Osteoblast (primary cell): ENCODE measurements around the gene PGS1. TPM values are rescaled to one million over a fixed set of nuclear protein-coding genes. Genes with fewer than 3 reads are reported as not detected.
A peak's percentile ranks its signal among the peaks of the same experiment; 100 is the strongest.

ENCODE experiments used
- DNase-seq: peaks from one replicate; pipeline ENCODE4 v3.0.0; 2011; ENCODE audit warnings: low spot score, mixed read lengths; ENCODE audit not compliant: insufficient read length; ENCODE audit errors: missing footprints
- H2AFZ ChIP-seq: 2 replicates; pipeline ENCODE4 v1.6.0; 2011; ENCODE audit warnings: mild to moderate bottlenecking, low read length
- H3K27ac ChIP-seq: 2 replicates; pipeline ENCODE4 v1.5.1; 2011; ENCODE audit warnings: mild to moderate bottlenecking, low read depth, low read length, moderate library complexity
- H3K27me3 ChIP-seq: 2 replicates; pipeline ENCODE4 v1.6.0; 2012; ENCODE audit warnings: mild to moderate bottlenecking, control low read depth, inconsistent platforms, low read length, moderate library complexity; ENCODE audit not compliant: insufficient read depth
- H3K36me3 ChIP-seq: 2 replicates; pipeline ENCODE4 v1.5.1; 2011; ENCODE audit warnings: mild to moderate bottlenecking, low read length, control low read depth, moderate library complexity; ENCODE audit not compliant: insufficient read depth
- H3K4me1 ChIP-seq: 2 replicates; pipeline ENCODE4 v1.5.1; 2011; ENCODE audit warnings: mild to moderate bottlenecking, low read length, control low read depth, moderate library complexity; ENCODE audit not compliant: insufficient read depth
- H3K4me2 ChIP-seq: 2 replicates; pipeline ENCODE4 v1.6.0; 2011; ENCODE audit warnings: mild to moderate bottlenecking, low read length; ENCODE audit not compliant: insufficient read depth
- H3K4me3 ChIP-seq: fragments of 200-600 bp; sonication (generic); 3 replicates; pipeline ENCODE4 v1.5.1; 2012; ENCODE audit warnings: mild to moderate bottlenecking, low read length, inconsistent platforms; ENCODE audit not compliant: insufficient read depth
- H3K79me2 ChIP-seq: 2 replicates; pipeline ENCODE4 v1.6.0; 2012; ENCODE audit warnings: mild to moderate bottlenecking, low read length, control low read depth, inconsistent platforms; ENCODE audit not compliant: insufficient read depth
- H3K9me3 ChIP-seq: 2 replicates; pipeline ENCODE4 v1.5.1; 2011; ENCODE audit warnings: low read depth, low read length, control low read depth
- H4K20me1 ChIP-seq: 2 replicates; pipeline ENCODE4 v1.6.0; 2012; ENCODE audit warnings: mild to moderate bottlenecking, low read length, control low read depth; ENCODE audit not compliant: insufficient read depth
- total RNA-seq: library from RNA; depleted of rRNA; stranded (reverse); fragments of >200 nt; gene quantifications from 2 replicates; pipeline ENCODE4 v1.2.3, GENCODE V29; 2012
- TF ChIP-seq, protein P1 (sequence below): IDR thresholded peaks from 2 replicates; pipeline ENCODE4 v1.5.1; 2011; ENCODE audit warnings: mild to moderate bottlenecking, low read depth, low read length, moderate library complexity; ENCODE audit errors: extremely low read depth

PGS1 gene
- total RNA-seq, 1 donor, result 34.4 TPM

DNA sequence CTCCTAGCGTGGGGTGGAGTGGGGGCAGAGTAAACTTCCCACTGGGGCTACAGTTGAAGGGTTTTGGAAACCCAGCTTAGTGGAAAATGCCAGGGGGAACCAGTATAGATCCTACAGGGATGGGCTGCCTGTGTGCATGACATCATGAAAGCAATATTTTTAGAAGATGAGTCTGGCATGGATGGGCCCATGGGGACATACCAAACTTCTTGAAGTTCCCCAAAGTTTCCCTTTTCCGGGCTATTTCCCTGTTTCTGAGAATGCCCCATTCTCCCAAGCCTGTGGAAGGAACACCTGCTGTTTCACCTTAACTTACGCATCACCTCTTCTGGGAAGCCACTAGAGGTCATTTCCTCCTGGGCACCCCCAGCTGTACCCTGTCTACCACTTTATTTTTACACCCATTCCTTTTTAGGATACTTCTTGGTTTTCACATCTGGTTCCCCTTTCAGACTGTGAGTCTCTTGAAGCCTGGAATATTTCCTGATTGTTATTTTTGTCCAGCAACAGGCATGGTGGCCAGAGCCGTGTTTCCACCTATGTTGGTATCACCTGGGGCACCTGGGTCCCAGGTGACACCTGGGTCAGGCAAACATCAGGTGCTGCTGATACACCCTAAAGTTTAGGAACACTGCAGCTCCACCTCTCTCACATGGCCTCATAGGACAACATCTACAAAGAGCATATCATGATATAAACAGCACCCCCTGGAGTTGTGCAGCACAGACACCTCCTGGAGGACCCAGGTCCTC, 28.4 kb upstream of the PGS1 start:
- H3K27ac ChIP-seq, result no peak overlapping the region
- H3K4me1 ChIP-seq, result peaks cover 40% of the 10 kb centered on the region
- H4K20me1 ChIP-seq, result no peaks in the 10 kb centered on the region
- no peaks in the 10 kb centered on the region for H3K36me3 ChIP-seq
- TF ChIP-seq, protein P1, sequence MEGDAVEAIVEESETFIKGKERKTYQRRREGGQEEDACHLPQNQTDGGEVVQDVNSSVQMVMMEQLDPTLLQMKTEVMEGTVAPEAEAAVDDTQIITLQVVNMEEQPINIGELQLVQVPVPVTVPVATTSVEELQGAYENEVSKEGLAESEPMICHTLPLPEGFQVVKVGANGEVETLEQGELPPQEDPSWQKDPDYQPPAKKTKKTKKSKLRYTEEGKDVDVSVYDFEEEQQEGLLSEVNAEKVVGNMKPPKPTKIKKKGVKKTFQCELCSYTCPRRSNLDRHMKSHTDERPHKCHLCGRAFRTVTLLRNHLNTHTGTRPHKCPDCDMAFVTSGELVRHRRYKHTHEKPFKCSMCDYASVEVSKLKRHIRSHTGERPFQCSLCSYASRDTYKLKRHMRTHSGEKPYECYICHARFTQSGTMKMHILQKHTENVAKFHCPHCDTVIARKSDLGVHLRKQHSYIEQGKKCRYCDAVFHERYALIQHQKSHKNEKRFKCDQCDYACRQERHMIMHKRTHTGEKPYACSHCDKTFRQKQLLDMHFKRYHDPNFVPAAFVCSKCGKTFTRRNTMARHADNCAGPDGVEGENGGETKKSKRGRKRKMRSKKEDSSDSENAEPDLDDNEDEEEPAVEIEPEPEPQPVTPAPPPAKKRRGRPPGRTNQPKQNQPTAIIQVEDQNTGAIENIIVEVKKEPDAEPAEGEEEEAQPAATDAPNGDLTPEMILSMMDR, result peak; percentile 17
- no peaks in the 10 kb centered on the region for H3K79me2 ChIP-seq
- H2AFZ ChIP-seq, result no peak overlapping the region
- no peak overlapping the region for H3K4me2 ChIP-seq
- peak; percentile 75 for DNase-seq
- no peaks in the 10 kb centered on the region for H3K27me3 ChIP-seq
- no peaks in the 10 kb centered on the region for H3K9me3 ChIP-seq
- no peak overlapping the region for H3K4me3 ChIP-seq

GRCh38 chr17:78351449-78352006, 26.9 kb upstream of the PGS1 start:
- Histone ChIP-seq H4K20me1 (peaks cover 8% of the 10 kb centered on the region), H3K4me2 (peak overlapping the region; percentile 68), H3K79me2 (peaks cover 7% of the 10 kb centered on the region), H3K36me3 (peaks cover 6% of the 10 kb centered on the region), H3K4me3 (peak overlapping the region; percentile 11), H3K4me1 (peaks cover 50% of the 10 kb centered on the region), H3K27ac (peak overlapping the region; percentile 73), H3K9me3 (no peaks in the 10 kb centered on the region), H3K27me3 (no peaks in the 10 kb centered on the region), H2AFZ (peak overlapping the region; percentile 60)
- TF ChIP-seq, protein P1, result no peak
- peak; percentile 92 for DNase-seq

DNA sequence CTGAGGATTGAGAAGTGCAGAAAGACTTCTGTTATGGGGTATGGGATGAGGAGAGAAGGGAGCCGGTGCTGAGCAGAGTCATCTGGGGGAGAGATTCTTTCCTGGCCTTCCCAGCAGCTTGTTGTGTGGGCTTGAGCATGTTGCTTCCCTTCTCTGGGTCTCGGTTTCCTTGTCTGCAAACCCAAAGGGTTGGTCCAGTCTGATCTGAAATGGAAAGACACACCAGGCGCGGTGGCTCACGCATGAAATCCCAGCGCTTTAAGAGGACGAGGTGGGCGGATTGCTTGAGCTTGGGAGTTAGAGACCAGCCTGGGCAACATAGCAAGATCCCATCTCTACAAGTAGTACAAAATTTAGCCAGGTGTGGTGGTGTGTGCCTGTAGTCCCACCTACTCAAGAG, 24.6 kb upstream of the PGS1 start:
- peak overlapping the region; percentile 86 for H3K27ac ChIP-seq
- H3K4me1 ChIP-seq, result peaks cover 62% of the 10 kb centered on the region
- H3K4me3 ChIP-seq, result peak overlapping the region; percentile 66
- no peaks in the 10 kb centered on the region for H3K27me3 ChIP-seq
- peaks cover 27% of the 10 kb centered on the region for H4K20me1 ChIP-seq
- TF ChIP-seq, protein P1, result no peak
- DNase-seq, result peak; percentile 34
- H3K4me2 ChIP-seq, result peak overlapping the region; percentile 68
- H3K79me2 ChIP-seq, result peaks cover 26% of the 10 kb centered on the region
- H3K36me3 ChIP-seq, result peaks cover 24% of the 10 kb centered on the region
- no peak overlapping the region for H2AFZ ChIP-seq
- H3K9me3 ChIP-seq, result no peaks in the 10 kb centered on the region

- no peak overlapping the region for H2AFZ ChIP-seq
- TF ChIP-seq, protein P1, result no peak
- H3K4me3 ChIP-seq, result no peak overlapping the region
- H3K79me2 ChIP-seq, result peaks cover 35% of the 10 kb centered on the region
- H3K4me2 ChIP-seq, result no peak overlapping the region
- peak; percentile 37 for DNase-seq
- H3K36me3 ChIP-seq, result peaks cover 26% of the 10 kb centered on the region
- H3K27me3 ChIP-seq, result no peaks in the 10 kb centered on the region
- H3K27ac ChIP-seq, result peak overlapping the region; percentile 77
- H3K4me1 ChIP-seq, result peaks cover 60% of the 10 kb centered on the region
- no peaks in the 10 kb centered on the region for H3K9me3 ChIP-seq
- H4K20me1 ChIP-seq, result peaks cover 36% of the 10 kb centered on the region
Measured at GRCh38 chr17:78355045-78355641, 23.3 kb upstream of the PGS1 start.
